Measurements from ENCODE around the gene RFX8. TPM values are rescaled to one million over a fixed set of nuclear protein-coding genes. Genes with fewer than 3 reads are reported as not detected.

The RFX8 gene
- total and polyA plus RNA-seq, 2 of the 8 experiments (the other 6 are each of a cell fraction or from before 2014, with no cell fraction given) = 0.60 to 0.97 TPM

DNA sequence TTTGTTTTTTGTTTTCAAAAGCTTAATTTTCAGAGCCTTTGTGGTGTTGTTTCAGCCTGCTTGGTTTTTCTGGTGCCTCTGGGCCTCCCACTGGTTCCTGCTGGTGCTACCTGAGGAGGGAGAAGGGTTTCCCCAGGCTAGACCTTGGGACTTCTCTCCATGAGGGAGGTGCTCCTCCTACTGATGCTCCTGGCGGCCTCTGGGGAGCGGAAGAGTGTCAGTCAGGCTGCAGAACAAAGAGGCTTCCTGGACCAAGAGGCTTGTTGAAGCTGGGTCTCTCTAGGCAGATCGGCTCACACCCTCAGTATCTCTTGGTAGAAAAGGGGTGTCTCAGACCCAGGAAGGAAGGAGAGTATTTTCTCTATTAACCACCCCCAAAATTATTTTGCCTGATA, 32.2 kb downstream of the RFX8 start:
- H3K14ac ChIP-seq (ENCODE audit: insufficient read length) = no peak overlapping the region
- H3K56ac ChIP-seq (replicated peaks; ENCODE audit: insufficient read length, low read depth, low read length) = no peak overlapping the region
- no peak overlapping the region for H2BK15ac ChIP-seq (ENCODE audit: low read length)
- H3K4me1 ChIP-seq (replicated peaks in 1 of 4; ENCODE audit: control insufficient read depth in 3 of 4, insufficient read depth in 4 of 4, low read length in 3 of 4) = no peaks in the 10 kb centered on the region
- no peak overlapping the region for H2AK5ac ChIP-seq (ENCODE audit: low read depth, low read length)
- ChIA-PET CTCF (ENCODE audit: partially characterized antibody) (interaction anchor here (0.6 to 1.3 kb wide), 4 partner anchors 14 to 604 kb away, joined by 3 to 5 read pairs (median 3); no protein-coding TSS in a partner anchor), POLR2A (ENCODE audit: partially characterized antibody) (interaction anchor here (0.6 kb wide), 1 partner anchor 274 kb away, joined by 3 read pairs; no protein-coding TSS in a partner anchor)
- no peak overlapping the region for H4K5ac ChIP-seq (ENCODE audit: insufficient read length, low read depth, low read length)
- H3K9me3 ChIP-seq (ENCODE audit: insufficient read depth in 2 of 2, low read depth in 1 of 2, low read length in 1 of 2) = no peaks in the 10 kb centered on the region
- H3K36me3 ChIP-seq (ENCODE audit: control insufficient read depth in 2 of 4, insufficient read depth in 4 of 4, low read length in 3 of 4) = no peaks in the 10 kb centered on the region
- DNase-seq (ENCODE audit: low read depth in 1 of 2, low spot score in 2 of 2) (no peak), FAIRE-seq (no peak)
- no peaks in the 10 kb centered on the region for H4K20me1 ChIP-seq (replicated peaks in 1 of 2; ENCODE audit: control insufficient read depth in 1 of 2, insufficient read depth in 2 of 2, low read length in 2 of 2)
- H3K4ac ChIP-seq (replicated peaks; ENCODE audit: insufficient read length, low read depth, low read length) = no peak overlapping the region
- 54% methylated on average over 3 of the region's 3 CpGs; no CpG with 5 or more reads in 1 of the 2 experiments for WGBS, 2 experiments (ENCODE audit: extremely low coverage in 1 of 2, insufficient coverage in 1 of 2, insufficient read length in 1 of 2, insufficient replicate concordance in 2 of 2, low coverage in 1 of 2, low lambda C conversion rate in 2 of 2, missing lambda C conversion rate in 1 of 2)
- no peak overlapping the region for H2BK20ac ChIP-seq (ENCODE audit: low read length)
- H2BK12ac ChIP-seq (ENCODE audit: low read depth, low read length) = no peak overlapping the region
- no peaks in the 10 kb centered on the region for H3K79me2 ChIP-seq (ENCODE audit: control insufficient read depth in 1 of 2, insufficient read depth in 2 of 2, low read length in 2 of 2)
- no peak overlapping the region for H3K27ac ChIP-seq (ENCODE audit: low read depth, low read length)
- no peaks in the 10 kb centered on the region for H3K79me1 ChIP-seq (ENCODE audit: low read depth, low read length)
- no peak overlapping the region for H2BK5ac ChIP-seq (ENCODE audit: low read depth, low read length)
- H3K4me3 ChIP-seq (ENCODE audit: extremely low read depth in 1 of 4, insufficient read depth in 2 of 4, low read depth in 3 of 4, low read length in 4 of 4) = no peak overlapping the region
- TF ChIP-seq TBP (IDR thresholded peaks at IDR 0.05; ENCODE audit: low read depth, low read length) = no peak
- TF ChIP-seq, protein P1, sequence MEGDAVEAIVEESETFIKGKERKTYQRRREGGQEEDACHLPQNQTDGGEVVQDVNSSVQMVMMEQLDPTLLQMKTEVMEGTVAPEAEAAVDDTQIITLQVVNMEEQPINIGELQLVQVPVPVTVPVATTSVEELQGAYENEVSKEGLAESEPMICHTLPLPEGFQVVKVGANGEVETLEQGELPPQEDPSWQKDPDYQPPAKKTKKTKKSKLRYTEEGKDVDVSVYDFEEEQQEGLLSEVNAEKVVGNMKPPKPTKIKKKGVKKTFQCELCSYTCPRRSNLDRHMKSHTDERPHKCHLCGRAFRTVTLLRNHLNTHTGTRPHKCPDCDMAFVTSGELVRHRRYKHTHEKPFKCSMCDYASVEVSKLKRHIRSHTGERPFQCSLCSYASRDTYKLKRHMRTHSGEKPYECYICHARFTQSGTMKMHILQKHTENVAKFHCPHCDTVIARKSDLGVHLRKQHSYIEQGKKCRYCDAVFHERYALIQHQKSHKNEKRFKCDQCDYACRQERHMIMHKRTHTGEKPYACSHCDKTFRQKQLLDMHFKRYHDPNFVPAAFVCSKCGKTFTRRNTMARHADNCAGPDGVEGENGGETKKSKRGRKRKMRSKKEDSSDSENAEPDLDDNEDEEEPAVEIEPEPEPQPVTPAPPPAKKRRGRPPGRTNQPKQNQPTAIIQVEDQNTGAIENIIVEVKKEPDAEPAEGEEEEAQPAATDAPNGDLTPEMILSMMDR (IDR thresholded peaks at IDR 0.05; ENCODE audit: control extremely low read depth in 1 of 3, insufficient read depth in 1 of 3, low read depth in 1 of 3, low read length in 3 of 3) = peak; percentile 44 to 60 (median 50); a peak in 3 of 4 replicates
- peak; percentile 66 to 74 for TF ChIP-seq RAD21 (IDR thresholded peaks at IDR 0.05 in 1 of 2, conservative IDR thresholded peaks at IDR 0.05 in 1 of 2; ENCODE audit: low read depth in 2 of 2, low read length in 2 of 2)
- H3K9ac ChIP-seq (replicated peaks in 1 of 4; ENCODE audit: extremely low read depth in 1 of 4, low read depth in 3 of 4, low read length in 3 of 4) = no peak overlapping the region
- no peak overlapping the region for H3K4me2 ChIP-seq (ENCODE audit: insufficient read depth in 1 of 2, low read depth in 2 of 2, low read length in 2 of 2)
- no peak overlapping the region for H4K8ac ChIP-seq (ENCODE audit: extremely low read depth, insufficient read depth, low read length)
- H4K91ac ChIP-seq (replicated peaks; ENCODE audit: insufficient read length, low read length) = no peak overlapping the region
- no peak overlapping the region for H3K18ac ChIP-seq (ENCODE audit: extremely low read depth, low read length)
- H3K23me2 ChIP-seq (ENCODE audit: low read depth, low read length) = no peaks in the 10 kb centered on the region
- no peak overlapping the region for H2BK120ac ChIP-seq (replicated peaks; ENCODE audit: low read depth, low read length)
- H3K27me3 ChIP-seq (replicated peaks in 1 of 4; ENCODE audit: control insufficient read depth in 3 of 4, extremely low read depth in 1 of 4, insufficient read depth in 3 of 4, low read length in 3 of 4) = no peaks in the 10 kb centered on the region
- no peak overlapping the region for H3K23ac ChIP-seq (ENCODE audit: insufficient read length)
- no peak overlapping the region for H2AFZ ChIP-seq (ENCODE audit: low read length)

Data from H1 (cell line).